Esophagus squamous epithelium (tissue), 4 donors: ENCODE data around the gene GALNT7.

Experiments
- CTCF ChIP-seq, 6 experiments: fragments of 450-650 bp in 4 of 6; fragments of 200-600 bp in 2 of 6; sonication (generic) in 2 of 6; IDR thresholded peaks; one replicate each; pipeline ENCODE4 v1.5.1; 2016 to 2019; ENCODE audit warnings: antibody characterized with exemption in 6 of 6, mild to moderate bottlenecking in 4 of 6, moderate library complexity in 4 of 6
- POLR2A ChIP-seq, 4 donors: fragments of 450-650 bp; IDR thresholded peaks; one replicate each; pipeline ENCODE4 v1.6.1; 2017; ENCODE audit warnings: antibody characterized with exemption in 4 of 4, mild to moderate bottlenecking in 4 of 4, moderate library complexity in 3 of 4

- no peak for TF ChIP-seq CTCF (IDR thresholded peaks at IDR 0.05)
- no peak for TF ChIP-seq POLR2A (IDR thresholded peaks at IDR 0.05)
These were observed 78.1 kb downstream of the GALNT7 start for GRCh38 chr4:173246719-173247118.
